Adipose tissue (tissue), 3 donors: Measurements from ENCODE around the gene CDKN2D. TPM values are rescaled to one million over a fixed set of nuclear protein-coding genes. Genes with fewer than 3 reads are reported as not detected.

Experiments used
- H3K27ac ChIP-seq: one replicate; pipeline ENCODE4 v1.5.1; 2013; ENCODE audit warnings: low read depth, low read length
- WGBS, 3 donors: extraction: QIAGEN DNeasy Blood & Tissue Kit; methylation state at CpG; one replicate each; pipeline ENCODE4 v1.1.7; 2013; 5-methylcytosine and 5-hydroxymethylcytosine counted together
- polyA plus RNA-seq, 3 donors: library from polyadenylated mRNA; stranded (reverse); fragments of 200-250 nt; gene quantifications; one replicate each; pipeline ENCODE4 v1.2.3, GENCODE V29; 2013
- donor health status: healthy with polysubstance abuse.
- donor health status: Bipolar disorder and iron deficiency.
- donor health status: healthy.

The CDKN2D gene
- 10 to 100 TPM in 2 of 3 donors, 1 to 10 TPM in 1; 6.3 to 24.3 (median 22.2) TPM for polyA plus RNA-seq

- 0% methylated on average over 53 to 70 of the region's 71 CpGs for WGBS, 3 donors
- peak within 1 kb of the TSS; percentile 28 for H3K27ac ChIP-seq
Measured at GRCh38 chr19:10568826-10569651, at the start of gene CDKN2D. TSS of gene CDKN2D (minus strand) at chr19:10568979. CDS start at chr19:10568653, 326 bp downstream.

GRCh38 chr19:10617409-10618121 is 48.8 kb upstream of the CDKN2D start:
- no peak overlapping the region for H3K27ac ChIP-seq
- WGBS, 3 donors = 85 to 86% (median 86%) methylated on average over 15 of the region's 15 CpGs

GRCh38 chr19:10615429-10616023 is 46.7 kb upstream of the CDKN2D start:
- H3K27ac ChIP-seq = no peak overlapping the region
- 81 to 96% (median 90%) methylated on average over 14 of the region's 14 CpGs for WGBS, 3 donors

GRCh38 chr19:10612499-10613119 is 43.8 kb upstream of the CDKN2D start:
- WGBS, 3 donors = 24 to 60% (median 43%) methylated on average over 15 of the region's 15 CpGs
- no peak overlapping the region for H3K27ac ChIP-seq

GRCh38 chr19:10611907-10612306 is 43.1 kb upstream of the CDKN2D start:
- 81 to 87% (median 86%) methylated on average over 5 of the region's 5 CpGs for WGBS, 3 donors
- H3K27ac ChIP-seq = no peak overlapping the region

GRCh38 chr19:10604460-10604980 is 35.7 kb upstream of the CDKN2D start:
- H3K27ac ChIP-seq = no peak overlapping the region
- 45 to 79% (median 51%) methylated on average over 9 of the region's 9 CpGs for WGBS, 3 donors

GRCh38 chr19:10603873-10604459 is 35.2 kb upstream of the CDKN2D start:
- 15 to 32% (median 24%) methylated on average over 9 of the region's 9 CpGs for WGBS, 3 donors

GRCh38 chr19:10603084-10603872 is 34.5 kb upstream of the CDKN2D start:
- H3K27ac ChIP-seq = peak overlapping the region; percentile 92
- 6 to 18% (median 8%) methylated on average over 17 to 19 of the region's 19 CpGs for WGBS, 3 donors

More at GRCh38 chr19:10603873-10604459, 35.2 kb upstream of the CDKN2D start:
- peak overlapping the region; percentile 92 for H3K27ac ChIP-seq

GRCh38 chr19:10602330-10603083 is 33.7 kb upstream of the CDKN2D start:
- WGBS, 3 donors = 0 to 1% (median 1%) methylated on average over 44 to 75 of the region's 76 CpGs
- H3K27ac ChIP-seq = peak overlapping the region; percentile 92

GRCh38 chr19:10601999-10602329 is 33.2 kb upstream of the CDKN2D start:
- 29 to 35% (median 30%) methylated on average over 7 of the region's 7 CpGs for WGBS, 3 donors
- no peak overlapping the region for H3K27ac ChIP-seq

- H3K27ac ChIP-seq = no peak overlapping the region
- 95 to 98% (median 96%) methylated on average over 5 of the region's 5 CpGs for WGBS, 3 donors
Measured at GRCh38 chr19:10600149-10600548, 31.4 kb upstream of the CDKN2D start.

- WGBS, 3 donors = 60 to 64% (median 60%) methylated on average over 9 of the region's 9 CpGs
- H3K27ac ChIP-seq = no peak overlapping the region
Measured at GRCh38 chr19:10593820-10594637, 25.2 kb upstream of the CDKN2D start.

GRCh38 chr19:10593148-10593547 is 24.4 kb upstream of the CDKN2D start:
- no peak overlapping the region for H3K27ac ChIP-seq
- WGBS, 3 donors = 94 to 96% (median 95%) methylated on average over 7 of the region's 7 CpGs

GRCh38 chr19:10587839-10588150 is 19.0 kb upstream of the CDKN2D start:
- 85 to 92% (median 92%) methylated on average over 2 of the region's 2 CpGs for WGBS, 3 donors
- no peak overlapping the region for H3K27ac ChIP-seq

- no peak within 1 kb of the TSS for H3K27ac ChIP-seq
- WGBS, 3 donors = 18 to 27% (median 22%) methylated on average over 29 to 35 of the region's 35 CpGs
Measured at GRCh38 chr19:10587022-10587838, 18.5 kb upstream of the CDKN2D start, which contains the start of gene AP1M2. TSS of gene AP1M2 (minus strand) at chr19:10587312. CDS start at chr19:10587231, 81 bp downstream.
